NT2/D1 (cell line): ENCODE data around the gene SBSN.

Source experiments
- SUZ12 ChIP-seq: IDR thresholded peaks from 2 replicates; pipeline ENCODE4 v1.6.1; 2011; ENCODE audit not compliant: insufficient read length, insufficient read depth; ENCODE audit errors: extremely low read depth
- YY1 ChIP-seq: IDR thresholded peaks from 2 replicates; pipeline ENCODE4 v1.6.1; 2011; ENCODE audit not compliant: insufficient read length, insufficient read depth
- ZNF274 ChIP-seq: IDR thresholded peaks from 2 replicates; pipeline ENCODE4 v1.6.1; 2011; ENCODE audit warnings: mild to moderate bottlenecking, low read depth, low read length

DNA sequence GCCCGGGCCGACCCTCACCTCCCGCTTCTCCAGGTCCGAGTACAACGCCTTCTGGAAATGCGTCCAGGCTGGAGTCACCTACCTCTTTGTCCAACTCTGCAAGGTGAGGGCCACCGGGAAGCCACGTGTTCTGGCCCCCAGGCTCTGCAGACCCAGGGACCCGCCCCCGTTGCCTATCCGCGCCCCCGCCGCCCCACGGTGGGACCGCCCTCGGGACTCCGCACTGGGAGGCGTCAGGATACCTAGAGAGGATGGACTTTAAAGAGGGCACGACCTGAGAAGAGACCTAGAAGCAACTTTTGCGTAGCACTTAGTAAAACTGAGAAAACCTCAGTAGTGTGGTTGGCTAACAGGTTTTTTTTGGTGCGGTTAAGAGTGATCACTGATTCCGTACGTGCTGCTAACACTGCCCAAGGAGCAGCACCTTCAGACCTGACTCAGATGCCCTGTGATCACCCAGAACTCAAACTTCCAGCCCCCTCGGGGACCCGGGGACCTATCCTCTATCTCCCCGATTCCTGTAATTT is 17.8 kb upstream of the SBSN start:
- TF ChIP-seq ZNF274 (no peak), YY1 (no peak), SUZ12 (no peak)
